ENCODE results near the gene KLHL29.

DNA sequence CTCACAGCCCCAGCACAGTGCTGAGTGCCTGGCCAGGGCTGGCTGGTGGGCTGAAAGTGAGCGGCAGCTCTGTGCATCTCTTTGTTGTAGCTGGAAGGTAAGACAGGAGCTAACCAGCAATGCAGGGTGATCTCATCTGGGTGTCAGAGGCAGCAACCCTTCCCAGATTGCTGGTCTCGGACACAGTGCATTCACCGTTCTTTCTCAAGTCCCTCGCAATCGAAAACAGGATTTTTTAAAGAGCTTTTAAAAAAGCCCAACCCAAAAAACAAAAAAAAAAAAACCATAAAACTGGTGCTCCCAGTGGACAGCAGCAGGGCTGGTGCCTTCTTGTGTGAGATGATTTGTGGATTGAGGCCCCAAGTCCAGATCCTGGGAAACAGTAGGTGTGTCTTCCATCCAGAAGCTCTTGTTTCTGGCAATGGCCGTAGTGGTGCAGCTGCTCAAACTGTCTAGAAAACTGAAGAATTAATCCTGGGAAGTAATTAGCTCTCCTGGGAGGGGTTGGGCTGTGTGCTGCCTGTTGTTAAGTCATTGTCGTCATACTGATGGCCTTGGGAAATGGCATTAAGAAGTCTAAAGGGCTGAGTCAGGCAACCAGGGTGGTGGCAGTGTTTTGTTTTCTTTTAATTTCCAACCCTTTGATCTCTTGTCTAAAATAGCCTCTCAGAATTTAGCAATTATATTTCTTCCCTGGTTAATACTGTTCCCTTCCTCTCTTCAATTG lies 156.7 kb downstream of the KLHL29 start:
- no peak for TF ChIP-seq POLR2A (IDR thresholded peaks at IDR 0.05)
- TF ChIP-seq, protein P1, sequence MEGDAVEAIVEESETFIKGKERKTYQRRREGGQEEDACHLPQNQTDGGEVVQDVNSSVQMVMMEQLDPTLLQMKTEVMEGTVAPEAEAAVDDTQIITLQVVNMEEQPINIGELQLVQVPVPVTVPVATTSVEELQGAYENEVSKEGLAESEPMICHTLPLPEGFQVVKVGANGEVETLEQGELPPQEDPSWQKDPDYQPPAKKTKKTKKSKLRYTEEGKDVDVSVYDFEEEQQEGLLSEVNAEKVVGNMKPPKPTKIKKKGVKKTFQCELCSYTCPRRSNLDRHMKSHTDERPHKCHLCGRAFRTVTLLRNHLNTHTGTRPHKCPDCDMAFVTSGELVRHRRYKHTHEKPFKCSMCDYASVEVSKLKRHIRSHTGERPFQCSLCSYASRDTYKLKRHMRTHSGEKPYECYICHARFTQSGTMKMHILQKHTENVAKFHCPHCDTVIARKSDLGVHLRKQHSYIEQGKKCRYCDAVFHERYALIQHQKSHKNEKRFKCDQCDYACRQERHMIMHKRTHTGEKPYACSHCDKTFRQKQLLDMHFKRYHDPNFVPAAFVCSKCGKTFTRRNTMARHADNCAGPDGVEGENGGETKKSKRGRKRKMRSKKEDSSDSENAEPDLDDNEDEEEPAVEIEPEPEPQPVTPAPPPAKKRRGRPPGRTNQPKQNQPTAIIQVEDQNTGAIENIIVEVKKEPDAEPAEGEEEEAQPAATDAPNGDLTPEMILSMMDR (IDR thresholded peaks at IDR 0.05) = no peak
